WTC11 (cell line): ENCODE data around the gene SLC25A25. TPM values are rescaled to one million over a fixed set of nuclear protein-coding genes. Genes with fewer than 3 reads are reported as not detected.

Source experiments
- ATAC-seq: fragments of 200-7000 bp; cut with Tn5 transposase; 2 replicates; pipeline ENCODE4 v1.10.0; 2021; ENCODE audit warnings: mild to moderate bottlenecking, moderate library complexity
- CTCF ChIA-PET: fragments of 300-600 bp; sonication (Branson Sonifier 250); formaldehyde crosslinking; loops from one replicate; lab custom pipeline; 2021; ENCODE audit warnings: antibody characterized with exemption; lab: Charles Lee
- POLR2A ChIA-PET: fragments of 350-600 bp; sonication (Branson Sonifier 250); formaldehyde crosslinking; loops from one replicate; lab custom pipeline; 2021; ENCODE audit warnings: antibody characterized with exemption; lab: Charles Lee
- DNase-seq: peaks from one replicate; pipeline ENCODE4 v3.0.0; 2021; ENCODE audit warnings: low spot score
- H3K27ac Mint-ChIP-seq: 2 replicates; pipeline ENCODE4 v1.8.0; 2021; ENCODE audit warnings: mixed read lengths
- H3K27me3 Mint-ChIP-seq: 2 replicates; pipeline ENCODE4 v1.8.0; 2021; ENCODE audit warnings: low read depth, mild to moderate bottlenecking, moderate library complexity, mixed read lengths
- H3K36me3 Mint-ChIP-seq: 2 replicates; pipeline ENCODE4 v1.8.0; 2021; ENCODE audit warnings: mixed read lengths
- H3K4me1 Mint-ChIP-seq: 2 replicates; pipeline ENCODE4 v1.8.0; 2022; ENCODE audit warnings: mixed read lengths
- H3K4me3 Mint-ChIP-seq: 2 replicates; pipeline ENCODE4 v1.8.0; 2021; ENCODE audit warnings: mild to moderate bottlenecking, moderate library complexity, mixed read lengths
- H3K9me3 Mint-ChIP-seq: 2 replicates; pipeline ENCODE4 v1.8.0; 2021; ENCODE audit warnings: mixed read lengths
- E2F4 ChIP-seq: sonication (generic); formaldehyde crosslinking; IDR thresholded peaks from 2 replicates; pipeline ENCODE4 v1.8.1; 2022; ENCODE audit warnings: low read depth, mild to moderate bottlenecking, moderate library complexity, missing genetic modification reagents, borderline replicate concordance
- IRF2 ChIP-seq: sonication (generic); formaldehyde crosslinking; IDR thresholded peaks from 2 replicates; pipeline ENCODE4 v1.8.0; 2022; ENCODE audit warnings: low read depth, missing genetic modification reagents, borderline replicate concordance
- NFE2L1 ChIP-seq: sonication (generic); formaldehyde crosslinking; IDR thresholded peaks from 2 replicates; pipeline ENCODE4 v1.8.1; 2023; ENCODE audit warnings: missing genetic modification reagents
- NR2C2 ChIP-seq: sonication (generic); formaldehyde crosslinking; IDR thresholded peaks from 2 replicates; pipeline ENCODE4 v1.8.0; 2022; ENCODE audit warnings: mild to moderate bottlenecking, missing genetic modification reagents
- TEAD1 ChIP-seq: sonication (generic); formaldehyde crosslinking; IDR thresholded peaks from 2 replicates; pipeline ENCODE4 v1.8.0; 2022; ENCODE audit warnings: mild to moderate bottlenecking, missing genetic modification reagents
- TEAD4 ChIP-seq: sonication (generic); formaldehyde crosslinking; IDR thresholded peaks from 2 replicates; pipeline ENCODE4 v1.8.0; 2022; ENCODE audit warnings: mild to moderate bottlenecking, missing genetic modification reagents
- USF1 ChIP-seq: sonication (generic); formaldehyde crosslinking; IDR thresholded peaks from 2 replicates; pipeline ENCODE4 v1.8.0; 2022; ENCODE audit warnings: mild to moderate bottlenecking, missing genetic modification reagents
- ZNF423 ChIP-seq: fragments of 250-450 bp; sonication (Bioruptor Pico); IDR thresholded peaks from 2 replicates; pipeline ENCODE4 v2.1.2; 2022; ENCODE audit warnings: mild to moderate bottlenecking, moderate library complexity
- total RNA-seq: library from RNA; stranded (reverse); gene quantifications from 3 replicates; pipeline ENCODE4 v1.2.3, GENCODE V29; 2021
- TF ChIP-seq, protein P1 (sequence below): sonication (generic); formaldehyde crosslinking; conservative IDR thresholded peaks from 2 replicates; pipeline ENCODE4 v1.8.1; 2022; ENCODE audit warnings: mild to moderate bottlenecking, missing genetic modification reagents
- TF ChIP-seq, protein P2 (sequence below): sonication (generic); formaldehyde crosslinking; IDR thresholded peaks from 2 replicates; pipeline ENCODE4 v1.8.0; 2023; ENCODE audit warnings: missing genetic modification reagents, mild to moderate bottlenecking, borderline replicate concordance
- TF ChIP-seq, protein P3 (sequence below): sonication (generic); formaldehyde crosslinking; IDR thresholded peaks from 2 replicates; pipeline ENCODE4 v1.8.1; 2023; ENCODE audit warnings: mild to moderate bottlenecking, missing genetic modification reagents, borderline replicate concordance

The SLC25A25 gene
- total RNA-seq, 1 experiment from 2014 or later = 17.4 TPM

DNA sequence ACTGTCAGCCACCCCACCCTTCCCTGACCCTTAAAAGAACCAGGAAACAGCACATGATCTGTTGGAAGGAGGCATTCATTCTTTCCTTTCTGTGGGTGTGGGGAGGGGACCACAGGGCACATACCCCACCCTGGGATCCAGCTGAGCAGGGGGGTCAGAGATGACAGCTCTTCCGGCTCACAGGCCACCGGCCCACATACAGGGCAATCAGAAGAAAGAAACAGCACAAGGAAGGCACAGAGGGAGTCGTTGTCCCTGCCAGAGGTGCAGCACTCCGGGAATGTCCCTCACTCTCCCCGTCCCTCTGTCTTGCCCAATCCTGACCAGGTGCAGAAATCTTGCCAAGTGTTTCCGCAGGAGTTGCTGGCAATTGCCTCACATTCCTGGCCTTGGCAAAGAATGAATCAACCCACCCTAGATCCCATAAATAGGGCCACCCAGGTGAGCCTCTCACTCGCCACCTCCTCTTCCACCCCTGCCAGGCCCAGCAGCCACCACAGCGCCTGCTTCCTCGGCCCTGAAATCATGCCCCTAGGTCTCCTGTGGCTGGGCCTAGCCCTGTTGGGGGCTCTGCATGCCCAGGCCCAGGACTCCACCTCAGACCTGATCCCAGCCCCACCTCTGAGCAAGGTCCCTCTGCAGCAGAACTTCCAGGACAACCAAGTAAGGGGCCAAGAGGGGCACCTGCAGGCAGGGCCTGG is 81.1 kb downstream of the SLC25A25 start, which contains the start of gene LCN2:
Gene LCN2 (plus strand): TSS at position 453 of the 701 bp plus-strand sequence. CDS start 73 bp downstream, at position 526.
- ATAC-seq = no peak

More for the DNA sequence above, 81.1 kb downstream of the SLC25A25 start, which contains the start of gene LCN2:
- ChIA-PET POLR2A (no interaction called here), CTCF (interaction anchor here (1.0 to 4.4 kb wide), 2 partner anchors 12 to 32 kb away, joined by 3 to 36 read pairs; no protein-coding TSS in a partner anchor)
- peaks cover 7% of the 10 kb centered on the region; the same call in 1 of the 2 replicates for H3K27me3 Mint-ChIP-seq
- DNase-seq = no peak
- peaks cover 12% of the 10 kb centered on the region for H3K4me1 Mint-ChIP-seq
- H3K36me3 Mint-ChIP-seq = no peaks in the 10 kb centered on the region
- H3K9me3 Mint-ChIP-seq = no peaks in the 10 kb centered on the region
- no peak for TF ChIP-seq TEAD4
- no peak for TF ChIP-seq NFE2L1 (CRISPR knock-in tag)
- TF ChIP-seq ZNF423 (CRISPR knock-in tag) = no peak
- no peak for TF ChIP-seq TEAD1 (CRISPR knock-in tag)
- TF ChIP-seq, protein P1, sequence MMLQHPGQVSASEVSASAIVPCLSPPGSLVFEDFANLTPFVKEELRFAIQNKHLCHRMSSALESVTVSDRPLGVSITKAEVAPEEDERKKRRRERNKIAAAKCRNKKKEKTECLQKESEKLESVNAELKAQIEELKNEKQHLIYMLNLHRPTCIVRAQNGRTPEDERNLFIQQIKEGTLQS (CRISPR knock-in tag) = no peak
- no peak for TF ChIP-seq IRF2 (CRISPR knock-in tag)
- TF ChIP-seq USF1 (CRISPR knock-in tag) = no peak
- TF ChIP-seq, protein P2, sequence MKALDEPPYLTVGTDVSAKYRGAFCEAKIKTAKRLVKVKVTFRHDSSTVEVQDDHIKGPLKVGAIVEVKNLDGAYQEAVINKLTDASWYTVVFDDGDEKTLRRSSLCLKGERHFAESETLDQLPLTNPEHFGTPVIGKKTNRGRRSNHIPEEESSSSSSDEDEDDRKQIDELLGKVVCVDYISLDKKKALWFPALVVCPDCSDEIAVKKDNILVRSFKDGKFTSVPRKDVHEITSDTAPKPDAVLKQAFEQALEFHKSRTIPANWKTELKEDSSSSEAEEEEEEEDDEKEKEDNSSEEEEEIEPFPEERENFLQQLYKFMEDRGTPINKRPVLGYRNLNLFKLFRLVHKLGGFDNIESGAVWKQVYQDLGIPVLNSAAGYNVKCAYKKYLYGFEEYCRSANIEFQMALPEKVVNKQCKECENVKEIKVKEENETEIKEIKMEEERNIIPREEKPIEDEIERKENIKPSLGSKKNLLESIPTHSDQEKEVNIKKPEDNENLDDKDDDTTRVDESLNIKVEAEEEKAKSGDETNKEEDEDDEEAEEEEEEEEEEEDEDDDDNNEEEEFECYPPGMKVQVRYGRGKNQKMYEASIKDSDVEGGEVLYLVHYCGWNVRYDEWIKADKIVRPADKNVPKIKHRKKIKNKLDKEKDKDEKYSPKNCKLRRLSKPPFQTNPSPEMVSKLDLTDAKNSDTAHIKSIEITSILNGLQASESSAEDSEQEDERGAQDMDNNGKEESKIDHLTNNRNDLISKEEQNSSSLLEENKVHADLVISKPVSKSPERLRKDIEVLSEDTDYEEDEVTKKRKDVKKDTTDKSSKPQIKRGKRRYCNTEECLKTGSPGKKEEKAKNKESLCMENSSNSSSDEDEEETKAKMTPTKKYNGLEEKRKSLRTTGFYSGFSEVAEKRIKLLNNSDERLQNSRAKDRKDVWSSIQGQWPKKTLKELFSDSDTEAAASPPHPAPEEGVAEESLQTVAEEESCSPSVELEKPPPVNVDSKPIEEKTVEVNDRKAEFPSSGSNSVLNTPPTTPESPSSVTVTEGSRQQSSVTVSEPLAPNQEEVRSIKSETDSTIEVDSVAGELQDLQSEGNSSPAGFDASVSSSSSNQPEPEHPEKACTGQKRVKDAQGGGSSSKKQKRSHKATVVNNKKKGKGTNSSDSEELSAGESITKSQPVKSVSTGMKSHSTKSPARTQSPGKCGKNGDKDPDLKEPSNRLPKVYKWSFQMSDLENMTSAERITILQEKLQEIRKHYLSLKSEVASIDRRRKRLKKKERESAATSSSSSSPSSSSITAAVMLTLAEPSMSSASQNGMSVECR (CRISPR knock-in tag) = no peak
- TF ChIP-seq, protein P3, sequence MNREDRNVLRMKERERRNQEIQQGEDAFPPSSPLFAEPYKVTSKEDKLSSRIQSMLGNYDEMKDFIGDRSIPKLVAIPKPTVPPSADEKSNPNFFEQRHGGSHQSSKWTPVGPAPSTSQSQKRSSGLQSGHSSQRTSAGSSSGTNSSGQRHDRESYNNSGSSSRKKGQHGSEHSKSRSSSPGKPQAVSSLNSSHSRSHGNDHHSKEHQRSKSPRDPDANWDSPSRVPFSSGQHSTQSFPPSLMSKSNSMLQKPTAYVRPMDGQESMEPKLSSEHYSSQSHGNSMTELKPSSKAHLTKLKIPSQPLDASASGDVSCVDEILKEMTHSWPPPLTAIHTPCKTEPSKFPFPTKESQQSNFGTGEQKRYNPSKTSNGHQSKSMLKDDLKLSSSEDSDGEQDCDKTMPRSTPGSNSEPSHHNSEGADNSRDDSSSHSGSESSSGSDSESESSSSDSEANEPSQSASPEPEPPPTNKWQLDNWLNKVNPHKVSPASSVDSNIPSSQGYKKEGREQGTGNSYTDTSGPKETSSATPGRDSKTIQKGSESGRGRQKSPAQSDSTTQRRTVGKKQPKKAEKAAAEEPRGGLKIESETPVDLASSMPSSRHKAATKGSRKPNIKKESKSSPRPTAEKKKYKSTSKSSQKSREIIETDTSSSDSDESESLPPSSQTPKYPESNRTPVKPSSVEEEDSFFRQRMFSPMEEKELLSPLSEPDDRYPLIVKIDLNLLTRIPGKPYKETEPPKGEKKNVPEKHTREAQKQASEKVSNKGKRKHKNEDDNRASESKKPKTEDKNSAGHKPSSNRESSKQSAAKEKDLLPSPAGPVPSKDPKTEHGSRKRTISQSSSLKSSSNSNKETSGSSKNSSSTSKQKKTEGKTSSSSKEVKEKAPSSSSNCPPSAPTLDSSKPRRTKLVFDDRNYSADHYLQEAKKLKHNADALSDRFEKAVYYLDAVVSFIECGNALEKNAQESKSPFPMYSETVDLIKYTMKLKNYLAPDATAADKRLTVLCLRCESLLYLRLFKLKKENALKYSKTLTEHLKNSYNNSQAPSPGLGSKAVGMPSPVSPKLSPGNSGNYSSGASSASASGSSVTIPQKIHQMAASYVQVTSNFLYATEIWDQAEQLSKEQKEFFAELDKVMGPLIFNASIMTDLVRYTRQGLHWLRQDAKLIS (CRISPR knock-in tag) = no peak
- TF ChIP-seq NR2C2 (CRISPR knock-in tag) = no peak
- no peak for TF ChIP-seq E2F4
- TF ChIP-seq, all 79 proteins: peak for 0
- Mint-ChIP-seq H3K27ac (no peak within 1 kb of the TSS), H3K4me3 (no peak within 1 kb of the TSS)
